ENCODE data around the gene SAA2. TPM values are rescaled to one million over a fixed set of nuclear protein-coding genes. Genes with fewer than 3 reads are reported as not detected.
A peak's percentile ranks its signal among the peaks of the same experiment; 100 is the strongest.

SAA2 gene
- total and polyA plus RNA-seq, 2 experiments from 2014 or later, result not detected

DNA sequence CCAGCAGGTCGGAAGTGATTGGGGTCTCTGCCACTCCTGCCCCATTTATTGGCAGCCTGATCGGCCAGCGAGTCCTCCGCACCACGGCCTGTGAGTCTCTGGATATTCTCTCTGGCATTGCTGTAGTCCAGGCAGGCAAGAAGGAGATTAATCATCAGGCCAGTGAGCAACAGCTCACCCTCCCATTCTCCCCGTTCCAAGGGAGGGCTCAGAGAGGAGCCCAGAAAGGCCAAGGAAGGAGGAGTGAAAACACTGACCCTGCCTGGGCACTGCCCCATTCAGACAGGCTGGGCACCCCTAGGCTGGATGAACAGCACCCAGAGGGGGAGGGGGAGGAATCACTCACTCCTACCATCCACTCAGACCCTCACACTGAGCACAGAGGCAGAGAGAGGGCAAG, 3.1 kb downstream of the SAA2 start:
- H3K9me3 ChIP-seq (ENCODE audit: low read depth), result no peaks in the 10 kb centered on the region
- no peak overlapping the region for H3K4me2 ChIP-seq (ENCODE audit: unreplicated experiment)
- no peaks in the 10 kb centered on the region for H3K36me3 ChIP-seq (ENCODE audit: low read depth)
- DNase-seq, result peak; percentile 61
- 21 to 32% methylated on average over 6 of the region's 6 CpGs for WGBS, 2 experiments (ENCODE audit: low coverage in 1 of 2, low lambda C conversion rate in 2 of 2, missing lambda C conversion rate in 2 of 2)
- peak overlapping the region; percentile 62 for H2AFZ ChIP-seq
- H3F3A ChIP-seq (ENCODE audit: insufficient read depth), result no peaks in the 10 kb centered on the region
- no peak overlapping the region for H3K27ac ChIP-seq
- H4K20me1 ChIP-seq (ENCODE audit: insufficient read depth), result no peaks in the 10 kb centered on the region
- in situ Hi-C loops (cut with MboI), result no loop called here
- H3K4me3 ChIP-seq, result no peak overlapping the region
- H3K9me2 ChIP-seq (ENCODE audit: insufficient read depth), result no peaks in the 10 kb centered on the region
- no peaks in the 10 kb centered on the region for H3K79me2 ChIP-seq (ENCODE audit: insufficient read depth)
- H3K9ac ChIP-seq, result no peak overlapping the region
- no peaks in the 10 kb centered on the region for H3K27me3 ChIP-seq (replicated peaks; ENCODE audit: insufficient read depth)
- no peaks in the 10 kb centered on the region for H3K4me1 ChIP-seq (ENCODE audit: insufficient read depth)
- TF ChIP-seq EZH2 (IDR thresholded peaks at IDR 0.05; ENCODE audit: insufficient read depth, poor library complexity, severe bottlenecking) (no peak), EZH2phosphoT487 (IDR thresholded peaks at IDR 0.05; ENCODE audit: insufficient read depth, low read depth) (no peak)

- DNase-seq, result peak; percentile 79
- no peaks in the 10 kb centered on the region for H3K4me1 ChIP-seq (ENCODE audit: insufficient read depth)
- H3K9me3 ChIP-seq (ENCODE audit: low read depth), result no peaks in the 10 kb centered on the region
- H3F3A ChIP-seq (ENCODE audit: insufficient read depth), result no peaks in the 10 kb centered on the region
- in situ Hi-C loops (cut with MboI), result no loop called here
- TF ChIP-seq EZH2phosphoT487 (IDR thresholded peaks at IDR 0.05; ENCODE audit: insufficient read depth, low read depth), result no peak
- no peak for TF ChIP-seq EZH2 (IDR thresholded peaks at IDR 0.05; ENCODE audit: insufficient read depth, poor library complexity, severe bottlenecking)
- 0% methylated on average over 1 of the region's 1 CpG for WGBS, 2 experiments (ENCODE audit: low coverage in 1 of 2, low lambda C conversion rate in 2 of 2, missing lambda C conversion rate in 2 of 2)
- no peaks in the 10 kb centered on the region for H3K9me2 ChIP-seq (ENCODE audit: insufficient read depth)
- H3K36me3 ChIP-seq (ENCODE audit: low read depth), result no peaks in the 10 kb centered on the region
- H2AFZ ChIP-seq, result peak overlapping the region; percentile 68
- no peak overlapping the region for H3K4me3 ChIP-seq
- no peaks in the 10 kb centered on the region for H3K79me2 ChIP-seq (ENCODE audit: insufficient read depth)
- no peak overlapping the region for H3K27ac ChIP-seq
- no peaks in the 10 kb centered on the region for H4K20me1 ChIP-seq (ENCODE audit: insufficient read depth)
- no peak overlapping the region for H3K4me2 ChIP-seq (ENCODE audit: unreplicated experiment)
- H3K27me3 ChIP-seq (replicated peaks; ENCODE audit: insufficient read depth), result no peaks in the 10 kb centered on the region; the same call in 1 of the 2 replicates
- H3K9ac ChIP-seq, result no peak overlapping the region
These were observed 4.6 kb downstream of the SAA2 start for GRCh38 chr11:18243783-18244362.

DNA sequence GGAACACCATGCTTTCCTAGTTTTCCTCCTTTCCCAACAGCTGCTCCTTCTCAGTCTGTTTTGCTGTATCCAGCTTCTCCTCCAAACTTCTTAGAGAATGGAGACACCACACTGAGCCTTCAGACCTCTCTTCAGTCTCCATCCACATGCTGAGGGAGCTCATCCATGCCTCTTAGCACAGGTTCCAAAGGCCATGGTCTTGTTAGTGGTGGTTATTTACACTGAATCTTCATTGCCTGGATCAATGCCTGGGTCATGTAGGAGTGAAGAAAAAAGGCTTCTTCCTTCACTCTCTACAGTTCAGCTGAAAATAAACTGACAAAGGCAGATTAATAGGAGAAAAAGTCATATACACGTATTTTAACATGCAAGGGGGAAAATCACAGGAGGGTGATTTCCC, 8.8 kb downstream of the SAA2 start:
- Histone ChIP-seq H3K36me3 (ENCODE audit: low read depth) (no peaks in the 10 kb centered on the region), H3K79me2 (ENCODE audit: insufficient read depth) (no peaks in the 10 kb centered on the region), H3K27me3 (replicated peaks; ENCODE audit: insufficient read depth) (peaks cover 16% of the 10 kb centered on the region; the same call in 1 of the 2 replicates), H4K20me1 (ENCODE audit: insufficient read depth) (no peaks in the 10 kb centered on the region), H3K9ac (no peak overlapping the region), H3K9me2 (ENCODE audit: insufficient read depth) (no peaks in the 10 kb centered on the region), H2AFZ (no peak overlapping the region), H3K4me1 (ENCODE audit: insufficient read depth) (no peaks in the 10 kb centered on the region), H3K4me3 (no peak overlapping the region), H3K4me2 (ENCODE audit: unreplicated experiment) (no peak overlapping the region), H3F3A (ENCODE audit: insufficient read depth) (no peaks in the 10 kb centered on the region), H3K9me3 (ENCODE audit: low read depth) (no peaks in the 10 kb centered on the region), H3K27ac (no peak overlapping the region)
- DNase-seq, result no peak
- WGBS, 2 experiments (ENCODE audit: low coverage in 1 of 2, low lambda C conversion rate in 2 of 2, missing lambda C conversion rate in 2 of 2), result 0% methylated on average over 1 of the region's 1 CpG
- in situ Hi-C loops (cut with MboI), result no loop called here
- TF ChIP-seq EZH2phosphoT487 (IDR thresholded peaks at IDR 0.05; ENCODE audit: insufficient read depth, low read depth) (no peak), EZH2 (IDR thresholded peaks at IDR 0.05; ENCODE audit: insufficient read depth, poor library complexity, severe bottlenecking) (no peak)

DNA sequence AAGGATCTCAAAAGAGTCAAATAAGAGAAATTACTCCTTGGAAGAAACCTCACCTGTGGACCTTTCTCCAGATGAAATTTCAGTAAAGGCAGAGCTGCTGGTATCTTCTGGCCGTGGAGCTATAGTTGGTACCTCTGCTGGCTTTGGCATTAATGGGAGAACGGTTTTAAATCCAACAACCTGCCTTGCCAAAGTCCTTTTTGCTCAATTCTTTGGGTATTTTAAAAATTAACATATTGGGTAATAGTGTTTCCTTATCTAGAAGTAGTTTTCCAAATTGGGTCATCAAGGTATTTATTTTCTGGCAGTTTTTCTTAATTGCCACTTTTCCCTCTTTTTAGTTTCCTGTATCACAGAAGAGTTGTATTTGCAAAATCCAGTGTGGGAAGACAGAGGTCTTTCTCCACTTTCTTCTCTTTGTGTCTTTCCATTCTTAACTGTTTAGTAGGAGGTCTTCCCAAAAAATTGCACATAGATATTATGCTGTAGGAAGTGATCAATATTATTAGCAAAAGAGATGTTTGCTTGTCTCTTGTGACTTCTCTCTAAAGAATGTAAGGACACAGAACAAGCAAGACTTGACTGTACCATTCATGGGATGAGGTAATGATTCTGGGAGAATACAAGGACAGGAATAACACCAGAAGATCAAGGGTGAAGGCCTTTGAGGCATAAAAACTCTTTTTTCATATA, 11.7 kb downstream of the SAA2 start, which contains the start of gene SAA4:
Gene SAA4, minus strand, starts transcription at position 139 of the 693 bp plus-strand sequence. CDS start 876 bp downstream, outside the sequence.
- no peak within 1 kb of the TSS for H3K9ac ChIP-seq
- no peaks in the 10 kb centered on the region for H3F3A ChIP-seq (ENCODE audit: insufficient read depth)
- no peaks in the 10 kb centered on the region for H4K20me1 ChIP-seq (ENCODE audit: insufficient read depth)
- no peaks in the 10 kb centered on the region for H3K9me3 ChIP-seq (ENCODE audit: low read depth)
- no peak for DNase-seq
- no peaks in the 10 kb centered on the region for H3K79me2 ChIP-seq (ENCODE audit: insufficient read depth)
- H3K4me1 ChIP-seq (ENCODE audit: insufficient read depth), result no peaks in the 10 kb centered on the region
- H3K36me3 ChIP-seq (ENCODE audit: low read depth), result no peaks in the 10 kb centered on the region
- TF ChIP-seq EZH2phosphoT487 (IDR thresholded peaks at IDR 0.05; ENCODE audit: insufficient read depth, low read depth), result no peak
- no peak for TF ChIP-seq EZH2 (IDR thresholded peaks at IDR 0.05; ENCODE audit: insufficient read depth, poor library complexity, severe bottlenecking)
- WGBS, 2 experiments (ENCODE audit: low coverage in 1 of 2, low lambda C conversion rate in 2 of 2, missing lambda C conversion rate in 2 of 2), result 36 to 47% methylated on average over 2 of the region's 2 CpGs
- no peak within 1 kb of the TSS for H3K4me2 ChIP-seq (ENCODE audit: unreplicated experiment)
- in situ Hi-C loops (cut with MboI), result no loop called here
- no peaks in the 10 kb centered on the region for H3K9me2 ChIP-seq (ENCODE audit: insufficient read depth)
- H3K27me3 ChIP-seq (replicated peaks; ENCODE audit: insufficient read depth), result peaks cover 21% of the 10 kb centered on the region; the same call in 1 of the 2 replicates
- no peak within 1 kb of the TSS for H3K27ac ChIP-seq
- no peak within 1 kb of the TSS for H3K4me3 ChIP-seq
- no peak within 1 kb of the TSS for H2AFZ ChIP-seq

Measured in GM23248 (cell line).